GM21515 (cell line): ENCODE results near the gene PPP2R2D.

ENCODE experiments used
- ATAC-seq: cut with Tn5 transposase; IDR thresholded peaks from one replicate; pipeline ENCODE4 v1.9.1; 2021; ENCODE audit not compliant: unreplicated experiment

The PPP2R2D gene

DNA sequence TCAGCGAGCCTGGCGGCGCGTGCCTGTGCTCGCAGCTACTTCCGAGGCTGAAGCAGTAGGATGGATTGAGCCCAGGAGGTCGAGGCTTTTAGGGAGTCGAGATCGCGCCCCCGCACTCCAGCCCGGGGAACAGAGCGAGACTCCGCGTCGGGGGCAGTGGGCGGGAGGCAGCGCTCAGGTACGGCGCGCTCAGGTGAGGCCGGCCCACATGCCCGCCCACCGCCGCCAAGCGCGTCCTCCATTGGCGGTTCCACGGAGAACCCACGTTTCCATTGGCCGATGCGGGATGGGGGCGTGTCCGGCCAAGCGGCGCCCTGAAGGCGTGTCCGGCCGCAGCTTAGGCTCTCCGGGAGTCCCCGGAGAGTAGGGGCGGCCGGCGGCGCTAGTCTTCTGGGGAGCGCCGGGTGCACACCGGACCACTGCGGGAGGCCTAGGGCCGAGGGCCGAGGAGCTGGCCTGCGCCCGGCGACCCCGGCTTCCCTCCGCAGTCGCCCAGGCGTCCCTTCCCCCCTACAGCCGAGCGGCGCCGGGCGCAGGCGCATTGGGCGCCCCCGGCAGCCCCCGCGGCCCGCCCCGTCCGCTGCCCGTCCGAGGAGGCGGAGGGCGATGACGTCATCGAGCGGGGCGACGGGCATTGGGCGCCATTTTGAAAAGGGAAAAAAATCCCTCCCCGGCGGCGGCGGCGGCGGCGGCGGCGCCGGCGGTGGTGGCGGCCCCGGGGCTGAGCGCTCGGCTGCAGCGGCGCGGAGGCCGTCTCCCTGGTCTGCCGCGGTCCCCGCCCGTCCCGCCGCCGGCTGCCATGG is at the start of gene PPP2R2D:
PPP2R2D (plus strand) TSS at position 659 of the 803 bp plus-strand sequence; CDS start at position 800, 141 bp downstream.
- peak; percentile 85 for ATAC-seq

DNA sequence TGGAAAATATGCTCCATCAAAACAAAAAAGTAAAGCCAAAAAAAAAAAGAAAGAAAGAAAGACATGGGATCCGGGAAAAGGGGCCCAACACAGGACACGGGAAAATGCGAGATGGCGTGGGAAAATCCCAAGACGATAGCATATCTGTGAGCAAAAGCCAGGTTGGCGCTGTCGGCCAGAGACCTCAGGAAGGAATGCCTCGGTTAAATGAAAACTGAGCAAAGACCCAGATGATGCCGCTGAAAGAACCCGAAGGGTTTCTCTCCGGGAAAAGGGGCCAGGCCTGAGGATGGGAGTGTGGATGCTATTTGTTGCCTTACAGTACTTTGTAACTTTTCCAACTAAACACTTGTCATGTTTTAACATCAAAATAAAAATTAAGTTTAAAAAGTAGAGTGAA is 49.5 kb upstream of the PPP2R2D start:
- ATAC-seq = no peak

DNA sequence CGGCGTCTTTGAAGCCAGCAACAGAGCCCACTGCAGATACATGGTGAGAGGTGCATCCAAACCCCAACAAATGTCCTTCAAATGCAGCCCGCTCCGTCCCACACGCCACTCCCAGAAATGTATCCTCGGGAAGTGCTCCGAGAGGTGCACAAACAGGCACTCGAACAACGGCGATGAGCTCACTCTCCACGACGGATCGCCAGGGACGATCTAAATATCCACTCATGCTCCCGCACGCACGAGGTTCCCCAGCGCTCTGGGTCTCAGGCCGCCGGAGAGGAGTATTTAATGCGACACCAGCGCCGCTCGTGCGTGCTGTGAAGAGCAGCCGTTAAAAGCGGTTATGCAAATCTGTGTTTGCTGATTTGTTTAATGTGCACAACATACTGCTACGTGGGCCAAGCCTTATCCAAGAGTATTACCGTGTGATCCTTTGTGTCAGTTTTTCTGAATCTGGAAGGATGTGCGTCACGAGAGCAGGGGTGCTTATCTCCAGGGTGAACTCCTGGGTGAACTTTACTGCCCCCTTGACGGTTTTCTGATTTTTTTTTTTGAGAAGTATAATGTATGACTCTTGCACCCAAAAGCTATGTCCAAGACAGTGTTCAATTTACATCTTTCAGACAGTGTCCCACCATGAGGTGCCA is 48.5 kb upstream of the PPP2R2D start:
- no peak for ATAC-seq

DNA sequence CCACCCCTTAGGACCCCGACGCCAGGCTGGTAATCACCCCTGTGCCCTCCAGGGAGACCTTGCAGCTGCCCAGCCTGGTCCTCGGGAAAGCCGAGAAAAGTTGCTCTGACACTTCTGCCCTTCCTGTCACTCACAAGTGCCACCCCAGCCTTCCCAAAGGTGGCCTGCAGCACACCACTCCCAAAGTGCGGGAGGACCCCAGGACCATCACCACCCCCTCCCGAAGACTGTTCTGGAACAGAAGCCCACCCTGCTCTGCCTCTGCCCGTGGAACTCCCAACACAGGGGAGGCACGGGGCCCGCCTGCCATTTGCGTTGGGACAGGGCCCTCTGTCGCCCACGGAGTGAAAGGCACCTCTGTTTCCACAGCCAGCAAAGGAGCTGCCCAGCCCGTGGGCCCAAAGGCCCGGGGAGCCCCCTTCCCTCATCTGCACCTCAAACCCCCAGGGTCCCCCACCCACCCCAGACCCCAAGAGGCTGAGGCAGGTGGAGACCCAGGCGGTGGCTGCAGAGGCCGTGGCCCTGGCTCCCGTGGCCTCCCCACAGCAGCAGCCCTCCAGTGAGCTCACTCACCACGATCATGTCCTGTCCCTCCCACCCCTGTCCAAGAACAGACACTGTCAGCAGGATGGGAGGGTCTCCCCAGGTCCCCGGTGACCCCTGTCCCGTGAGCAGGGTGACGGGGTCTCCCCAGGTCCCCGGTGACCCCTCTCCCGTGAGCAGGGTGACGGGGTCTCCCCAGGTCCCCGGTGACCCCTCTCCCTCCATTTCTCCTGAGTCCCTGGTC is 47.8 kb upstream of the PPP2R2D start:
- ATAC-seq = no peak

DNA sequence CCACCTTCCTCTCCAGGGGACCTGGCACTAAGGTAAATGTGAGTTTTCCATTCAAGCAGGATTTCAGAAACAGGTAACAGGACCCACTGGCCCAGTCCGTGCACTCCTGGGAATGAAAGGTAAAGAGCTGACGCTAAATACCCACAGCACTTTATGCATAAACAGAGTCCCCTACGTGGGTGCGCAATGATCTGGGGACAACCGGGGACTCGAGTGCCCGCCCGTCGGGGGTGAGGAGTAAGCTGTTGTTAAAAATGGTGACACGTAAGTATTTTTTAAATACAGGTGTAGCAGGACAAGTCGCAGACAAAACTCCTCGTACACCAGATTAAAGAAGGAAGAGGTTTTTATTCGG is 47.2 kb upstream of the PPP2R2D start:
- no peak for ATAC-seq

DNA sequence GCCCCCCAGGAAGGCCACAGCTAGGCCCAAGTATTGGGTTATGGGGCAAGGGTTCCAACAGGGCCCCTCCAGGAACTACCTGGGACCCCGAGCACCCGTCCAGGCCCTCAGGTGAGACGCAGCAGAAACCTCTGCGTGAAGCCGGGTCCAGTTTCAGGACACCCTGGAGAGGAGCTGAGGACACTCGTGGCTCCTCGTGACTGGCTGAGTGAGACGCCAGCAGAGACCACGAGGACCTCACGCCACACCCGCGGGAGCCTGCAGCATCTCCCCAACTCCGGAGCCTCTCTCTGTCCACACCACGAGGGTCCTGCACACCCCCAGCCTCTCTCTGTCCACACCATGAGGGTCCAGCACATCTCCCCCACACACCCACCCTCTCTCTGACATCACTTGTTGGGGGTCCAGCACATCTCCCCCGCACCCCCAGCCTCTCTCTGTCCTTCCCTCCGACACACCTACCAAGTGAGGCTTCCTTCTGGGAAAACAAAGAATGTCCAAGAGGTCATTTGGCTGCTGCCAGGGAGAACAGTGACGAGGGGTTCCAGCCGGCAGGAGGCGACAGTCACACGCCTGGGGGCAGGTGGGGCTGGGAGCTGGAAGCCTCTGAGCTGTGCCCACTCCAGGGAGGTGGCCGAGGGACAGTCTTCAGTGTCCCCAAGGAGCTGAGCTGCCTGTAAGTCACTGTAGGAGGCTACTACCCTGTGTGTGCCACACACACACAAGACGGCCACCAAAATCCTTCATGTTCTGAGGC is 46.1 kb upstream of the PPP2R2D start:
- no peak for ATAC-seq

DNA sequence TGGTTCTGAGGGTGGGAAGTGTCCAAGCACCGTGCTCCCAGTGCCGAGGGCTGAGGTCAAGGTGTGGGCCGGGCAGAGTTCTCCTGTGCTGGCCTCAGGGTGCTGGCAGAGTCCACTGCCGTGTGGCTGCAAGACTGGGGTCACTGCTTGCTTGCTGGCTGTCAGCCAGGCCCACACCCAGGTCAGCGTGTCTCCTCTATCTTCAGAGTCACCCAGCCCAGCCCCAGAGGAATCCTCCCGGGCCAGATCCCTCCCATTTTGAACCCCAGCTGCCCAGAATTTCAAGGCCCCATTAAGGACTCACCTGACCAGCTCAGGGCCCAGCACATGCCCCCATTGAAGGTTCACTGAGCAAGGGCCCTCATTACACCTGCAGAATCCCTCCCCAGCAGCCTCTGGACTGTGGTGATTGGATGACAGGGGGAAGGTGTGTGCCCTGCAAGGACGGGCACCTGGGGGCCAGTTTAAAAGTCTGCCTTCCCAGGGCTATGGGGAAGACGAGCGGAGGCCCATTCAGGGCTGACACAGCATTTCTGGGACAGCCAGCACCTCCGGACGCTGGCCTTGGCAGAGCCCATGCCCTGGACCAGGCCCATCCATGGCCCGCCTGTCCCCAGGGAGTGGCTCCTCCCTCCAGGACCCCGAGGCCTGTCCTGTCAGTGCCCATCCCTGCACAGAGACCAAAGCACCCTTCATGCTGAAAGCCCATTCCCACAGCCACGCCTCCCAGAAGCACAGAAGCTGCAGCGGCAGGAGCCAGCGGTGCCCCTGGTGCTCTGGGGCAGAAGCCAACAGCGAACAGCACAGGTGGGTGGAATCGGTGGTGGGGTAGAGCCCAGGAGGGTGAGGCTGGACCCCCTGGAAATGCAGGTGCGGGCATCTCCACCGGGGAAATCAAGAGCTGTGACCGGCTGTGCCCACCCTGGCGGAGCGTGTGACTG is 45.1 kb upstream of the PPP2R2D start:
- no peak for ATAC-seq

DNA sequence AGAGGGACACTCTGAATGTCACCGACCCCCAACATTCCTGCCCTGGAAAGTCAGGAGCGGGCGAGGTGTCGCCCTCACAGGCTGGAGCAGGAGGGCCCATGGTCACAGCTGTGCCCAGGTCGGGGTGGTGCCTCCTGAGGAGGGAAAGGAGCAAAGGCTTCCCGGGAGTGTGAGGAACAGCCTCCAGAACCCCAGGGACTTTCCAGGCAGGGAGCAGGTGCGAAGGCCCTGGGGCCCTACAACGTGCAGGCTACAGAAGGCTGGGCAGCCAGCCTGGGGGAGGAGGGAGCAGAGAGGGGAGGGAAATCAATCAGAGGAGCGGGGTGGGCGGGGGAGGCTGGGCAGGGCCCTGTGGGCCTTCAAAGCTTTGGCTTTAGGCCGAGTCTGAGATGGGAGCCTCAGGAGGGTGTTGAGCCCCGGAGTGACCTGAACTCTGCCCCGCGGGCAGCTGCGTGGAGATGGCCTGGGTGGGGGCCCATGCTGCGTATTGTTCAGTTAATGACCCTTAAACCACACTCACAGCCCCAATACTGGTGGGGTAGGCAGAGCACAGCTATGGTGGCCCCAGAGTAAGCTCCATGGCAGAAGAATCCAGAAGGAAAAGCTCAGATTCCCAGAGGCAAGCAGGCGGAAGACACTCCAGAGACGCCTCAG is 44.2 kb upstream of the PPP2R2D start:
- ATAC-seq = no peak

DNA sequence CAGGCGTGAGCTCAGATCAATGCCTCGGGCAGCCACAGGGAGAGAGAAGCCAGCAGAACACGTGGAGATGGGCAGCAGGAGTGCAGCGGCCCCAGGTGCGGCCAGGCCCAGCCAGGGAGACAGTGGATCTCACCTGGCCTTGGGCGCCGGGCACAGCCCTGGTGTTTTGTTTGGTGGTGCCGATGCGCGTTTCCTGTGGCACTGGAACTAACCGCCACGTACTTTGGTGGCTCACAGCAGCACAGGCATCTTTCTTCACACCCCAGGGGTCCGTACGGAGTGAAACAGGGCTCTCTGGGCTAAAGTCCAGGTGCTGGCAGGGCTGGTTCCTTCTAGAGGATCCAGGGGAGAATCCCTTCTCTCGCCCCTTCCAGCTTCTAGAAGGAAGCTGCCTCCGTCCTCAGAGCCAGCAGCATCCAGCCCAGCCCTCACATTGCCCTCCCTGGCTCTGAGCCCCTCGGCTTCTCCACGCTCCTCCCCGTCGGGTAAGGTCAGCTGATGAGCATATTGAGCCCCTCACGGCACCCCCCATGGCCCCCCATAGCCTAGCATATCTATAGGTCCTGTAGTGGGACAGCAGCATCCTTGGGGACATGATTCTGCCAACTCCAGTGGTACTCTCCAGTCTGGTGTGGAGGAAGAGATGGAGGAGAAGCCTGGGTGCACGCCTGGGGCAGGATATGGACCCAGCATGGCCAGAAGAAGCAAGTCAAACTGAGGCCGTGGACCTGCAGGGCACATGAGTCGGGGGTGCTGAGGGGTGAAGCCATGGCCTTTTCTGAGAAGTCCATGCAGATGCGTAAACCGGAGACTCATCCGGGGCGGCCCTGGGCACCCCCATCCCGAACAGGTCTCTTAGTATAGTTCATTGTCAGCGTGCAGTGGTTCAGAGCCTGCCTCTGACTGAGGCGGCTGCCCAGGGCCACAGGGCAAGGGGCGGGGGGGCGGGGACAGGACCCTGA is 43.4 kb upstream of the PPP2R2D start:
- no peak for ATAC-seq

DNA sequence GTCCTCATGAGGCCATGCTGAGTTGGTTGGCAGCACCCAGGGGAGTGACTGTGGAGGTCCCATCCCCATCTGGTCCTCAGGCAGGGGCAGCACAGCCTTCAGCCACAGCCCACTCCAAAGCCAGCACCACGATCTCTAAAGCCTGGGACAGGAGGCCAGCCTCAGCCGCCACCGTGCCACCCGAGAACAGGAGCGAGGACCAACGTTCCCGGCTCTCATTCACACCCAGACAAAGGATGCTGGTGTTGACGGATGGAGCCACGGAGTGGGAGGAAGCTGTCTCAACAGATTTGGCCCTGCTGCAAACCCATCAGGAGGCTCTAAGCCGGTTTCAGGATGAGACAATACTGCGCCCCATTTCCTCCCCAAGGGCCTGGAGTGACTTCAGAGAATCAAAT is 42.7 kb upstream of the PPP2R2D start:
- no peak for ATAC-seq

DNA sequence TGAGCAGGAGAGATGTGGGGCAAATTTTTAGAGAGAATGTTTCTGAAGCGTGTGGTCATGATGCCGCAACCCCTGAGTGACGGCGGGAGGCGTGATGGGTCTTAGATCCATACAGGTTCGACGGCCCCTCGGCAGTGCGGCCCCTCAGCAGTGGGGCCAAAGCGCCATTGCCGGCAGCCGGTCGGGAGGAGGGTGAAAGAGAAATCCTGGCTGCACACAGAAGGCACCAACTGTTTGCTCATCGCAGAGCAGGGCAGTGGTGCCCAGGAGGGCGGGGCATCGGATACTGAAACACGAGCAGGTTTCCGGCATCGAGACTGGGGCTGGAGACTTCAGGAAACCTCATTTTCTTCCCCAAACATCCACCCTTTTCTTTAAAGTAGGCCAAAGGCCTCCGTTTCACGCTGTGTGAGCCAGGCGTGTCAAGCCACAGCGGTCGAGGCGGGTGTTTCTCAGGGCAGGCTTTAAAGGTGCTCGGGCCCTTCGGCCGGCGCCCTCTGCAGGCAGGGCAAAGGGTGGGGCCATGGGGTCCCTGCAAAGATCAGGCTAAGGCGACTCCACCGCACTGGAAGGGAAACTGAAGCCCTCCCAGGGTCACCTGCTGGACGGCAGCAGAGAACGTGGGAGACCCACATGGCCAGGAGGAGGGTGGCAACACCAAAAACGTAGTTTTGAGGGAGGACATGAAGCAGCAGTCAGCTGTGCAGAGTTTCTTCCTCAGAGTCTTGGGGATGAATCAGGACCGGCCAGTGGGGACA is 42.0 kb upstream of the PPP2R2D start:
- no peak for ATAC-seq

DNA sequence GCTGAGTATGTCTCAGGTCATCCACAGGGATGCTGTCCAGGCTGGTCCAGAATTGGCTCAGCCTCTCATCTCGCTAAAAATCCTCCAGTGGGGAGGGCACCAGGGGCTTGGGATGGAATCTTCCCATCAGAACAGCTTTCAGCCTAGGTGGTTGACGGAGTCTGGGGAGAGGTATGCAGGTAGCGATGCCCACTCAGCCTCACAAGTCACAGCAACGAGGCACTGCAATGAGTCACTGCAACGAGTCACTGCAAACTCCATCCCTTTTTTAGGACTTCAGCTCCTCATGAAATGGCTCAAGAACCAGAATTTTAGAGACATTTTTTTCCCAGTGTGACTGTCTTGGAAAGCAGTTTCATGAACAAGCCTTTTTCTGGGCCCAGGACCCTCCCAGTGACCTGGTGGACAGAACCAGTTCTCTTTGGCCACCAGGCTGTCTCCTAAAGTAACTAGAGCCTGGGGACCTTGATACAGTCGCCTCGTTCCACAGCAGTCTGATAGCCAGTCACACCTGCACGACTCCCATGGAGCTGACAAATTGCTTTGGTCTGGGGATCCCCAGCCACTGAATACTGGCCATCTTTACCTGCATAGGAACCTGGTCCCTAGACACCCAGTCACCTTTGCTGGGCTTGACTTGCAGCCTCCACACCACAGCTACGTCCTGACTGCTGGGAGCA is 41.3 kb upstream of the PPP2R2D start:
- no peak for ATAC-seq

DNA sequence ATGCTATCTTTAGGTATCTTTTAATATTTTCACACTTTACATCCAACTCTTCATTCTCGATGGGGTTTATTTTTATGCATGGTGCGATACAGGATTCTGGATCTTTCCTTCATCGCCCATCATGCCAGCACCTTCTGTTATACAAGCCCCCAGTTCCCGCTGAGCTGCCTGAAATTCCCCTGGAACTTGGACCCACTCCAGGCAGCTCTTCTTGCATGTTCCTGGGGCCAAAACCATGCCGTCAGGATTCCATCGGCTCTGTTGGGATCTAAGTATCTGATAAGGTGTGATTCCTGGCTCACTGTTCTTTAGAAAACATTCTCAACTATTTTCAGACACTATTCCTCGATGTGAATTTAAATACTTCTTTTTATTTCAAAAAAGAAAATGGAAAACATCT is 40.5 kb upstream of the PPP2R2D start:
- no peak for ATAC-seq

DNA sequence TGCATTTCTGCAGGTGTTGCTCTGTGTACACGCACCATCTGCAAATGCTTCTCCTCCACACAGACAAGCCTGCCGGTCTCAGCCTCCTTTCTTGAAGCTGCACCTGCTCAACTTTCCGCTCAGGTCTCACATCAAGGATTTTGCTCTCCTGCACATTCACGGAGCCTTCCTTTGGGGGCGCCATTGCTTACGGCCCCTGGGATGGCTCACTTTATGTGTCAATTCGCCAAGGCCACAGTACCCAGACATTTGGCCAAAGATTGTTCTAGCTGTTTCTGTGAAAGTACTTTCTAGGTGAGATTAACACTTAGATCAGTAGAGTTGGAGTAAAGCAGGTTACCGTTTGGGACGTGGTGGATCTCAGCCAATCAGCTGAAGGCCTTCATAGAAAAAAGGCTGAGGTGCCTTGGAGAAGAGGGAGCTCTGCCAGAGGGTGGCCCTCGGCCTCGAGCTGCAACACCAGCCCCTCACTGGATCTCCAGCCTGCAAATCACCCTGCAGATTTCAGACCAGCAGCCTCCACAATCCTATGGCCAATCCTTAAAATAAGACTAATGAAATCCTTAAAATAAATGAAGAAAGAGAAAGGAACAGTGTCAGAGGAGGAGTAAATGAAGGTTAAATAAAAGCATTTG is 39.9 kb upstream of the PPP2R2D start:
- no peak for ATAC-seq

DNA sequence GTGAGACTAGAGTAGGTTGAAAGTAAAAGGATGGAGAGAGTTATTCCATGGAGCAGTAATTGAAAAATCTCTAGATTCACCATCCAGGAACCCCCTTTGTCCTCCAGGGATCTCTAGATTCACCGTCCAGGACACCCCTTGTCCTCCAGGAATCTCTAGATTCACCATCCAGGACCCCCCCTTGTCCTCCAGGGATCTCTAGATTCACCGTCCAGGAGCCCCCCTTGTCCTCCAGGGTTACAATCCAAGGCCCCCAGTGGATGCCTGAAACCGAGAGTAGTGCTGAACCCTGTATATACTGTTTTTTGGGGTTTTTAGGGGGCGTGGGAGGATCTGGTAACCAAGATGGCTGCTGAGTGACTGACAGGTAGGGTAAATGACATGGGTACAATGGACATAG is 38.3 kb upstream of the PPP2R2D start:
- ATAC-seq = no peak

DNA sequence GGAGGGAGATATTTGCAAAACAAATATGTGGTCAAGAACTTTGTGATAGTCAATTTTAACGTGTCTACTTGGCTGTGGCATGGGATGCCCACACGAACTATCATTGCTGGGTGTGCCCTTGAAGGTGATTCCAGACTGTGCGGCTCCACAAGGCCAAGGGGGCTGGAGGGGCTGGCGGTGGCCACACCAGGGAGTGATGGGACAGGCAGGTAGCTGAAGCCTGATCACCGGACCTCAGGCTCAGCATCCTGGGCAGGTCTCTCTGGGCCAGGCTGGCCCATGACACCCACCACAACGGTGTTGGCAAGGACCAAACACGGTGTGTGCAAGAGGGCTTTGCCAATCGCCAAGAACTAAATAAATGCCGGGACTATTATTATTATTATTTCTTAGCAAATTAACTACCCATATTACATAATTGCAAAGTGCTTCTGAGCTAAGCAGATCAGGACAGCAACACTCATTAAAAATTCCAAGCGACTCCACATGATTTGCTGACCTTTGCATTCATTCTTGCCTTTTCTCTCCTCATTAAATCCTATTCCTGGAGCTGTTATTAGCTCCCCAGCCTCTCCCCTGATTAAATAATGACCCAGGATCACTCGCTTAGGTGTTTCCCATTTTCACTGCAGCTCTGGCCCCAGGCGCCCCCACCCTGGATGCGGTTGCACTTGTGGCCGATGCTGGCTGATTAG is 35.4 kb upstream of the PPP2R2D start:
- ATAC-seq = no peak
